Urinary bladder (tissue), 4 donors: Measurements from ENCODE around the gene TRAPPC3. TPM values are rescaled to one million over a fixed set of nuclear protein-coding genes. Genes with fewer than 3 reads are reported as not detected.

Source experiments
- DNase-seq: peaks from one replicate; pipeline ENCODE4 v3.0.0-alpha.2; 2015; ENCODE audit errors: extremely low spot score
- H3K27ac ChIP-seq: one replicate; pipeline ENCODE4 v1.5.1; 2013; ENCODE audit warnings: low read depth, mild to moderate bottlenecking, moderate library complexity
- H3K36me3 ChIP-seq: one replicate; pipeline ENCODE4 v1.6.1; 2013; ENCODE audit warnings: mild to moderate bottlenecking, moderate library complexity; ENCODE audit not compliant: insufficient read depth
- H3K4me1 ChIP-seq: one replicate; pipeline ENCODE4 v1.6.1; 2013; ENCODE audit warnings: mild to moderate bottlenecking, moderate library complexity; ENCODE audit not compliant: insufficient read depth
- H3K4me3 ChIP-seq: one replicate; pipeline ENCODE4 v1.5.1; 2013; ENCODE audit warnings: low read depth, low read length
- WGBS: extraction: QIAGEN DNeasy Blood & Tissue Kit; methylation state at CpG from one replicate; pipeline ENCODE4 v1.1.7; 2013; 5-methylcytosine and 5-hydroxymethylcytosine counted together
- polyA plus RNA-seq: library from polyadenylated mRNA; stranded (reverse); fragments of 200-250 nt; gene quantifications from one replicate; pipeline ENCODE4 v1.2.3, GENCODE V29; 2013
- small RNA-seq: library from RNA; depleted of rRNA; stranded (forward); fragments of <200 nt; gene quantifications from one replicate; pipeline ENCODE3, GENCODE V24; 2014
- total RNA-seq: library from RNA; depleted of rRNA; stranded (reverse); fragments of >200 nt; gene quantifications from one replicate; pipeline ENCODE4 v1.2.3, GENCODE V29; 2014
- donor health status: healthy with polysubstance abuse.
- donor health status: healthy.

Gene TRAPPC3
- total and polyA plus RNA-seq, 2 donors: 43.9 to 76.9 TPM

DNA sequence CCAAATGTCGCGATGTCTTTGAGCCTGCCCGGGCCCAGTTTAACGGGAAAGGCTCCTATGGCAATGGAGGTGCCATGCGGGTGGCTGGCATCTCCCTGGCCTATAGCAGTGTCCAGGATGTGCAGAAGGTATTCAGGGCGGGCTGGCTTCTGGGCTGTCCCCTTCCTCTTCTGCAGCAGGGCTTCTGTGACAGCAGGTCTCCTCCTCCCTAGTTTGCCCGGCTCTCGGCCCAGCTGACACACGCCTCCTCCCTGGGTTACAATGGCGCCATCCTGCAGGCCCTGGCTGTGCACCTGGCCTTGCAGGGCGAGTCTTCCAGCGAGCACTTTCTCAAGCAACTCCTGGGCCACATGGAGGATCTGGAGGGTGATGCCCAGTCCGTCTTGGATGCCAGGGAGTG, 57.6 kb downstream of the TRAPPC3 start:
- WGBS: 94% methylated on average over 13 of the region's 13 CpGs
- Histone ChIP-seq H3K27ac (no peak overlapping the region), H3K4me1 (no peaks in the 10 kb centered on the region), H3K36me3 (peaks cover 11% of the 10 kb centered on the region), H3K4me3 (no peak overlapping the region)
- DNase-seq: no peak

DNA sequence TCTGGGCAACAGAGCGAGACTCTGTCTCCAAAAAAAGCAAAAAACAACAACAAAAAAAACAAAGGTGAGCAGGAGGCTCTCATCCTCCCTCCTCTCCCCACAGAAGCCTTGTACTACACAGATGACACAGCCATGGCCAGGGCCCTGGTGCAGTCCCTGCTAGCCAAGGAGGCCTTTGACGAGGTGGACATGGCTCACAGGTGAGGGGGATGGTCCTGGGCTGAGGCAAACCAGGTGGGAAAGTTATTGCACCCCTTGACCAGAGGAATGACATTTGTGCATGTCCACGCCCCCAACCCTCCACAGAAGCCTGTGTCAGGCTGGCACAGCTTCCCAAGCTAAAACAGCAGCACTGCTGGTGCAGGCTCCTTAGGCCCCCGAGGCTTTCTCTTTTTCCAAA, 58.1 kb downstream of the TRAPPC3 start:
- Histone ChIP-seq H3K4me1 (no peaks in the 10 kb centered on the region), H3K4me3 (no peak overlapping the region), H3K36me3 (peaks cover 11% of the 10 kb centered on the region), H3K27ac (no peak overlapping the region)
- 87% methylated on average over 4 of the region's 4 CpGs for WGBS
- no peak for DNase-seq

DNA sequence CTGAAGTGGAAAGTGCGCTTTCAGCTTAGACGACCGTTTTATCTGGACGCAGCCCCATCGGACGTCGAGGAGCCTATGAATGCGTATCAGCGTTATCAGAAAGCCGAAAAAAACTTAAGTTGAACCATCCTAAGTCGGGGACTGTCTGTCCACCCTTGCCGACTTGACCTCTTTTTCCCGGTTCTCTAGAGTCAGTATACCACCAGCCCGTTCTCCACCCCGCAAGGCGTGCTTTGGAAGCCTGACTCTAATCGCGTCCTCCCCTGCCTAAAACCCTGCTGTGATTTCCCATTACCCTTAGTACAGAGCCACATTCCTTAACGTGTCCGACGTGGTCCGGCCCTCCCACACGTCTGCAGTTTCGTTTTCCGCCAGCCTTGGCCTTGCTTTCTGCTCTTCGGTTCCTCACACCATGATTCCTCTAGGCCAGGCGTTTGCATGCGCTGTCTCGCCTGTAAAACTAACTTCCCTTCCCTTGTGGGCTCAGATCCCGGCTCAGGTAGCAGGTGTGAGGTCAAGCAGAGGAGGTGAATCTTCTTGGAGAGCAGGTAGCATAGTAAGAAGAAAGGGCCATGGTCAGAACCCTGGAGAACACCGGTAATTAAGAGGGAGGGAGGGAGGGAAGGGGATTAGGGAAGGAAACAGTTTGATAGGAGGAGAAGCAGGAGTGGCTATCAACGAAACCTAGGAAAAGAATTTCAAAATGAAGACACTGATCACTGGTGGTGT, 59.7 kb downstream of the TRAPPC3 start:
- WGBS: 7% methylated on average over 32 of the region's 32 CpGs
- H3K4me3 ChIP-seq: peak overlapping the region; percentile 86
- peaks cover 11% of the 10 kb centered on the region for H3K36me3 ChIP-seq
- no peak for DNase-seq
- H3K4me1 ChIP-seq: no peaks in the 10 kb centered on the region
- no peak overlapping the region for H3K27ac ChIP-seq

DNA sequence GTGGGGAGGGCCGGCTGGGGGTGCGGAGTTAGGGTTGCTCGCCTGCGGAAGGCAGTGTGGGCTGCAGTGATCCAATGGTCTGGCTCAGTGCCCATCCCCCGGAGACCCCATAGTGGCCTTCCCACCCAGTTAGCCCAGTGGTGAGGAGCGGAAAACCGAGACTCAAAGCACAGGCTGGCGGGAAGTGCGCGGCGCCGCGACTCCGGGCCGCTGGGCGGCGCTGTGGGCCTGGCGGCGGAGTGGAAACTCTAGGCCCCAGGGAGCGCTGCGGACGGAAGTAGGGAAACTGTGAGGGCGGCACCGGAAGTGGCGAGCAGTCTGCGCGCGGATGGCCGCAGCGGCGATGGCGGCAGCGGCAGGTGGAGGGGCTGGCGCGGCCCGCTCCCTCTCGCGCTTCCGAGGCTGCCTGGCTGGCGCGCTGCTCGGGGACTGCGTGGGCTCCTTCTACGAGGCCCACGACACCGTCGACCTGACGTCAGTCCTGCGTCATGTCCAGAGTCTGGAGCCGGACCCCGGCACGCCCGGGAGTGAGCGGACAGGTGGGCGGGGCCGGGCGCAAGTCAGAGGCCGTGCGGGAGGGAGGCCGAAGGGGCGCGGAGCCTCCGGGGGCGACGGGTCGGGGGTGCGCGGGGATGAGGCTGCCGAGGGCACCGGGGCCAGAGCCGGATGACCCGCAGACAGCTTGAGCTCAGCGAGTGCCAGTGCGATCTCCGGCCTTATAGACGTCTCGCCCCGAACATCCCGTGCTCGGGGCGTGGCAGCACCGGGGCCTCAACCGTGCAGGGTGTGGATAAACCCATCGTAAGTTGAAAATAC, 60.5 kb downstream of the TRAPPC3 start, which contains the start of gene ADPRS:
Gene ADPRS (plus strand): TSS at position 316 of the 816 bp plus-strand sequence. CDS start 13 bp downstream, at position 329.
- Histone ChIP-seq H3K36me3 (peaks cover 7% of the 10 kb centered on the region), H3K27ac (peak within 1 kb of the TSS; percentile 88), H3K4me3 (peak within 1 kb of the TSS; percentile 86), H3K4me1 (no peaks in the 10 kb centered on the region)
- under 1% methylated on average over 84 of the region's 84 CpGs for WGBS
- peak; percentile 68 for DNase-seq

DNA sequence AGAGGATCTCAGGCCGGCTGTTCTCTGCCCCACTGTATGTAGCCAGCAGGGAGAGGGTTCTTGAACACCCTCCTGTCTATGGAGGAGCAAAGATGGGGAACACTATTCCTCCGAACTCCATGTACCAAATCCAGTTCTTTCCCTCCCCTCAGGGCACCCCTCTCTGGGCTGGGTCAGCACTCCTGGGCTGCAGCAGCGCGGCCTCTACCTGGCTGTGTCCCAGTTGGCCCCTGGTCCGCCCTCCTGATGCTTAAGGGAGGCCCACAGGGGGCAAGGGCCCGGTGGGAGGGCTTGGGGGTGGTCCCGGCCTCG, 61.1 kb downstream of the TRAPPC3 start:
- WGBS: 21% methylated on average over 8 of the region's 8 CpGs
- Histone ChIP-seq H3K4me3 (peak overlapping the region; percentile 86), H3K4me1 (no peaks in the 10 kb centered on the region), H3K36me3 (peaks cover 7% of the 10 kb centered on the region), H3K27ac (peak overlapping the region; percentile 25)
- no peak for DNase-seq

DNA sequence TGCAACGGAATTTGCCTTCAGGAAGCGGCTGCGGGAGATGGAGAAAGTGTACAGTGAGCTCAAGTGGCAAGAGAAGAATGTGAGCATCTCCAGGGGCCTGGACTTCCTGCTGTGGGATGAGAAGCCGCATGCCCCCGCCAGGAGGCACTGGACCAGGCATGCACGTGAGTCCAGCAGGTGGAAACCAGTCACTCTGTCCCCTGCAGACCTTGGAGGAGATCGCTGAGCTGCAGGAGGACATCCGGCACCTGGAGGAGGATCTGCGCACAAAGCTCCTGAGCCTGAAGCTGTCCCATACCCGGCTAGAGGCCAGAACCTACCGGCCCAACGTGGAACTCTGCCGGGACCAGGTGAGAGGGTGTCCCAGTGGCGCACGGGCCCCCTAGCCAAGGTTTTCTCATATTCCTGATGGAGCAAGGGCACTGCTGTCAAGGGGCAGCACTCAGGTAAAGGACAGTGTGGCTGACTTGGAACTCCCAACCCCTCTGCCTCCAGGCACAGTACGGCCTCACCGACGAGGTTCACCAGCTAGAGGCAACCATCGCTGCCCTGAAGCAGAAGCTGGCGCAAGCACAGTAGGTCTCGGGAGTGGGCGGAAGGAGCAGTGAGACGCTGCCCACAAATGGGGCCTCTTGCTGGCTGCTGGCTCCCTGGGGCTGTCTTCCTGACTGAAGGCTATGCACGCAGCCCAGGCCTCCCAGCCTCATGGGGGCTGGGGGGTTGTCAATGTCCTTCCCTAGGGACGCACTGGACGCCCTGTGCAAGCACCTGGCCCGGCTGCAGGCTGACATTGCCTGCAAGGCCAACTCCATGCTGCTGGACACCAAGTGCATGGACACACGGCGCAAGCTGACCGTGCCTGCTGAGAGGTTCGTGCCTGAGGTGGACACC, 61.8 kb downstream of the TRAPPC3 start:
- WGBS: 91% methylated on average over 31 of the region's 31 CpGs
- H3K4me3 ChIP-seq: no peak overlapping the region
- no peak for DNase-seq
- H3K4me1 ChIP-seq: no peaks in the 10 kb centered on the region
- peaks cover 5% of the 10 kb centered on the region for H3K36me3 ChIP-seq
- H3K27ac ChIP-seq: no peak overlapping the region

Small RNA genes lying within 50 kb of the gene (small RNA-seq; reads per million reads assigned to genes)
- not detected for gene RN7SL131P

Other genes starting within 250 kb of the TRAPPC3 start
- gene AGO3, start 218.4 kb downstream of the TRAPPC3 start, total RNA-seq: 53.1 TPM
- gene AGO3, start 218.4 kb downstream of the TRAPPC3 start, polyA plus RNA-seq: 4.1 TPM
- 0.37 TPM for gene TEKT2, start 65.4 kb downstream of the TRAPPC3 start, total RNA-seq
- 0.13 TPM for gene TEKT2, start 65.4 kb downstream of the TRAPPC3 start, polyA plus RNA-seq
- 17.2 TPM for gene ADPRS, start 60.6 kb downstream of the TRAPPC3 start, total RNA-seq
- 26.3 TPM for gene ADPRS, start 60.6 kb downstream of the TRAPPC3 start, polyA plus RNA-seq
- gene COL8A2, start 24.3 kb downstream of the TRAPPC3 start, total RNA-seq: 11.7 TPM
- 21.9 TPM for gene COL8A2, start 24.3 kb downstream of the TRAPPC3 start, polyA plus RNA-seq
- gene MAP7D1, start 6.7 kb upstream of the TRAPPC3 start, total RNA-seq: 31.7 TPM
- gene MAP7D1, start 6.7 kb upstream of the TRAPPC3 start, polyA plus RNA-seq: 144 TPM
- gene THRAP3, start 75.0 kb upstream of the TRAPPC3 start, total RNA-seq: 67.3 TPM
- gene THRAP3, start 75.0 kb upstream of the TRAPPC3 start, polyA plus RNA-seq: 52.4 TPM
- 3.5 TPM for gene SH3D21, start 156.9 kb upstream of the TRAPPC3 start, total RNA-seq
- 1.8 TPM for gene SH3D21, start 156.9 kb upstream of the TRAPPC3 start, polyA plus RNA-seq
- 27.7 TPM for gene EVA1B, start 174.2 kb upstream of the TRAPPC3 start, total RNA-seq
- gene EVA1B, start 174.2 kb upstream of the TRAPPC3 start, polyA plus RNA-seq: 74.7 TPM
- 11.8 TPM for gene STK40, start 236.4 kb upstream of the TRAPPC3 start, total RNA-seq
- 73.5 TPM for gene STK40, start 236.4 kb upstream of the TRAPPC3 start, polyA plus RNA-seq
- 4.1 TPM for gene LSM10, start 248.4 kb upstream of the TRAPPC3 start, total RNA-seq
- gene LSM10, start 248.4 kb upstream of the TRAPPC3 start, polyA plus RNA-seq: 78.9 TPM